HG03342 (cell line): ENCODE data around the gene ALKBH2.
A peak's percentile ranks its signal among the peaks of the same experiment; 100 is the strongest.
"Not testable (repeated sequence)": the region's sequence is repeated elsewhere in the genome, so short reads cannot be mapped to it uniquely, and the experiment has no call there.

Experiments
- ATAC-seq: cut with Tn5 transposase; IDR thresholded peaks from one replicate; pipeline ENCODE4 v1.9.1; 2021; ENCODE audit warnings: mild to moderate bottlenecking, moderate library complexity; ENCODE audit not compliant: unreplicated experiment

Gene ALKBH2

GRCh38 chr12:109069307-109070271 is 23.7 kb downstream of the ALKBH2 start:
- ATAC-seq: no peak

- no peak for ATAC-seq
Observed at GRCh38 chr12:109065853-109066193, 27.4 kb downstream of the ALKBH2 start.

GRCh38 chr12:109065154-109065852 is 28.0 kb downstream of the ALKBH2 start:
- ATAC-seq: no peak

- no peak for ATAC-seq
Observed at GRCh38 chr12:109064143-109064542, 29.1 kb downstream of the ALKBH2 start.

- ATAC-seq: no peak
Observed at GRCh38 chr12:109058773-109059172, 34.5 kb downstream of the ALKBH2 start.

- no peak for ATAC-seq
Observed at GRCh38 chr12:109057376-109057775, 35.9 kb downstream of the ALKBH2 start.

GRCh38 chr12:109056891-109057290 is 36.4 kb downstream of the ALKBH2 start:
- no peak for ATAC-seq

GRCh38 chr12:109054520-109054919 is 38.8 kb downstream of the ALKBH2 start:
- no peak for ATAC-seq

- ATAC-seq: not testable (repeated sequence)
Observed at GRCh38 chr12:109054124-109054513, 39.2 kb downstream of the ALKBH2 start.

- peak; percentile 59 for ATAC-seq
Observed at GRCh38 chr12:109053382-109054123, 39.7 kb downstream of the ALKBH2 start.

- peak; percentile 70 for ATAC-seq
Observed at GRCh38 chr12:109052414-109053323, 40.6 kb downstream of the ALKBH2 start, which contains the start of gene USP30. TSS of gene USP30 (plus strand) at chr12:109052576. CDS start at chr12:109052679, 103 bp downstream.

GRCh38 chr12:109052097-109052413 is 41.2 kb downstream of the ALKBH2 start:
- no peak for ATAC-seq

GRCh38 chr12:109049794-109050193 is 43.5 kb downstream of the ALKBH2 start:
- not testable (repeated sequence) for ATAC-seq

- not testable (repeated sequence) for ATAC-seq
Observed at GRCh38 chr12:109048706-109049105, 44.6 kb downstream of the ALKBH2 start.

GRCh38 chr12:109047081-109047805 is 46.0 kb downstream of the ALKBH2 start:
- ATAC-seq: no peak

GRCh38 chr12:109044241-109044640 is 49.0 kb downstream of the ALKBH2 start:
- no peak for ATAC-seq
